Omental fat pad (tissue), 4 donors: Measurements from ENCODE around the gene NUP37. TPM values are rescaled to one million over a fixed set of nuclear protein-coding genes. Genes with fewer than 3 reads are reported as not detected.
"Not testable (repeated sequence)": the region's sequence is repeated elsewhere in the genome, so short reads cannot be mapped to it uniquely, and the experiment has no call there.

Source experiments
- ATAC-seq: fragments of 150-250 bp; one replicate; pipeline ENCODE4 v1.9.1; 2016; ENCODE audit warnings: mild to moderate bottlenecking, moderate library complexity; ENCODE audit not compliant: low FRiP score
- DNase-seq: peaks from one replicate; pipeline ENCODE4 v3.0.0-alpha.2; 2019; ENCODE audit warnings: low spot score
- total RNA-seq, 4 donors: library from RNA; depleted of rRNA; stranded (reverse); fragments of >200 nt; gene quantifications; one replicate each; pipeline ENCODE4 v1.1.0, GENCODE V29; 2016
- TF ChIP-seq, protein P1 (sequence below), 3 donors: fragments of 450-650 bp; IDR thresholded peaks; one replicate each; pipeline ENCODE4 v1.5.1; 2016 to 2017; ENCODE audit warnings: antibody characterized with exemption in 3 of 3, mild to moderate bottlenecking in 3 of 3, moderate library complexity in 2 of 3

The NUP37 gene
- total RNA-seq, 4 donors from 2014 or later: 14.9 to 22.9 (median 19.0) TPM

DNA sequence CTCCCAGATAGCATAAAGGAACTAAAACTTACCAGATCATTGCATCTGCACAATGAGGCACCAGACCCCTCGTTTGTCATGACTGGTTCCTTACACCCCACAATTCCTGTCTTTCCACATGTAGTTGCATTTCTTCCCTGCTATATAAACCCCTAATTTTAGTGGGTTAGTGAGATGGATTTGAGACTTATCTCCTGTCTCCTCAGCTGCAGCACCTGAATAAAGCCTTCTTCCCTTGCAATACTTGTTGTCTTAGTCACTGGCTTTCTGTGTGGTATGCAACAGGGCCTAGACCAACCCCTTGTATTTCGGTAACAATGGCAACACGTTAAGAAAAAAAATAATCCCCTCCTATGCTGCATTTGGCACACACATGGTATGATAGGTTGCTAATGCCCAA, 13.0 kb downstream of the NUP37 start:
- DNase-seq (no peak), ATAC-seq (no peak)
- TF ChIP-seq, protein P1, sequence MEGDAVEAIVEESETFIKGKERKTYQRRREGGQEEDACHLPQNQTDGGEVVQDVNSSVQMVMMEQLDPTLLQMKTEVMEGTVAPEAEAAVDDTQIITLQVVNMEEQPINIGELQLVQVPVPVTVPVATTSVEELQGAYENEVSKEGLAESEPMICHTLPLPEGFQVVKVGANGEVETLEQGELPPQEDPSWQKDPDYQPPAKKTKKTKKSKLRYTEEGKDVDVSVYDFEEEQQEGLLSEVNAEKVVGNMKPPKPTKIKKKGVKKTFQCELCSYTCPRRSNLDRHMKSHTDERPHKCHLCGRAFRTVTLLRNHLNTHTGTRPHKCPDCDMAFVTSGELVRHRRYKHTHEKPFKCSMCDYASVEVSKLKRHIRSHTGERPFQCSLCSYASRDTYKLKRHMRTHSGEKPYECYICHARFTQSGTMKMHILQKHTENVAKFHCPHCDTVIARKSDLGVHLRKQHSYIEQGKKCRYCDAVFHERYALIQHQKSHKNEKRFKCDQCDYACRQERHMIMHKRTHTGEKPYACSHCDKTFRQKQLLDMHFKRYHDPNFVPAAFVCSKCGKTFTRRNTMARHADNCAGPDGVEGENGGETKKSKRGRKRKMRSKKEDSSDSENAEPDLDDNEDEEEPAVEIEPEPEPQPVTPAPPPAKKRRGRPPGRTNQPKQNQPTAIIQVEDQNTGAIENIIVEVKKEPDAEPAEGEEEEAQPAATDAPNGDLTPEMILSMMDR (IDR thresholded peaks at IDR 0.05): no peak

DNA sequence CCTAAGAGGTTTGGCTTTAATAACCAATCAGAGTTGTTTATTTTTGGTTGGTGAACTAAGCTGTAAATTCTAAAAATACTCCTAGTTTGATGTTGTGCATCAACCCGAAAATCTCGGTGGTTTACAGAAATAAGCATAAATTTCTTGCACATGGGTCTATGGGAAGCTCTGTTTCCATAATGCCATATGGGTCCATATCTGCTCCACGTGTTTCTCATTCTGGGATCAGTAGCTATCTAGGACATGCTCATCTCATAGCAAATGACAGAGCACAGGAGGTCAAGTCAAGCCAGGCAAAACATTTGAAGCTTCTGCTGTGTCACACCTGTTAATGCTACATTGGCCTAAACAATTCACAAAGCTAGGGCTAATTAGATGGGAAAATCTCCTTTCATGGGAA, 23.1 kb downstream of the NUP37 start:
- TF ChIP-seq, protein P1 (IDR thresholded peaks at IDR 0.05): no peak
- no peak for ATAC-seq
- DNase-seq: no peak

DNA sequence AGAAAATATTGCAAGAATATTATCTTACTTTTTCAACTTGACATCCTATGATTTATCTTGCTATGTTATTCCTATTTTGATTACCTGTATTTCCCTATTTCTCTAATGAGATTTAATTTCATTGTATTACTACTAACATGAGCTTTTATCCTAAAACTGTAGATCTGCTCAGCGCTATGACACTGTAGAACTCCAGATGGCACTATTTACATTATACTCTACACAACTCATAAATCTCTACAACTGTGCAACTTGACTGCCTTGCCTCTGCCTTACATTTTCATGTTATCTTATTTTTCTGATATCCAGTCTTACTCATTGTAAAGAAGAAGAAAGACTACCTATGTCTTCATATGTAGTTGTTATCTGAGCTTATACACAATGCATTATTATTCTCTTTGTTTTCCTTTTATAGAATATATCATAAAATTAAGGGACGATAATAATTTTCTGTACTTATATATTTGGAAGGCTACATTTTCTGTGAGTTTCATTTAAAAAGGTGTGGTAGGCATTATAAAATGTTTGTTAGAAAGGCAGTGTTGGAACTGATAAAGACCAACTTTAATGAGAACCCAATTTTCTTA, 24.1 kb downstream of the NUP37 start:
- TF ChIP-seq, protein P1 (IDR thresholded peaks at IDR 0.05): no peak
- ATAC-seq (no peak), DNase-seq (no peak)

DNA sequence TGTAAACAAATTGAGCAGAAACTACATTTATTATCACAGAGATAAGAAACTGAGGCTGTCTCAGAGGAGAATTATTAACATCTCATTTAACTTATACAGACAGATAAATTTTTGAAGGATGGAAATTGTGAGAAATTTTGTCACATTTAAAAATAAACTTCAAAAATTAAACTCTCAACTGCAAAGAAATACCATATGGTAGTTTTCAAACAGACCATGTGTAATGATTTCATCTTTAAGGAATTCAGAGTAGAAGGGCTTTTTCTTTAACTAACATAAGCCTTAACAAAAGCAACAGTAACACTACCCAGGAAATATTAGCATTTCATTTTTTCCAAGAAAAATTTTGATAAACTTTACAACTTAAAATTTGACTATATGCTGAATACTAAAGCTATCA, 26.6 kb downstream of the NUP37 start:
- DNase-seq (no peak), ATAC-seq (no peak)
- TF ChIP-seq, protein P1 (IDR thresholded peaks at IDR 0.05): no peak

DNA sequence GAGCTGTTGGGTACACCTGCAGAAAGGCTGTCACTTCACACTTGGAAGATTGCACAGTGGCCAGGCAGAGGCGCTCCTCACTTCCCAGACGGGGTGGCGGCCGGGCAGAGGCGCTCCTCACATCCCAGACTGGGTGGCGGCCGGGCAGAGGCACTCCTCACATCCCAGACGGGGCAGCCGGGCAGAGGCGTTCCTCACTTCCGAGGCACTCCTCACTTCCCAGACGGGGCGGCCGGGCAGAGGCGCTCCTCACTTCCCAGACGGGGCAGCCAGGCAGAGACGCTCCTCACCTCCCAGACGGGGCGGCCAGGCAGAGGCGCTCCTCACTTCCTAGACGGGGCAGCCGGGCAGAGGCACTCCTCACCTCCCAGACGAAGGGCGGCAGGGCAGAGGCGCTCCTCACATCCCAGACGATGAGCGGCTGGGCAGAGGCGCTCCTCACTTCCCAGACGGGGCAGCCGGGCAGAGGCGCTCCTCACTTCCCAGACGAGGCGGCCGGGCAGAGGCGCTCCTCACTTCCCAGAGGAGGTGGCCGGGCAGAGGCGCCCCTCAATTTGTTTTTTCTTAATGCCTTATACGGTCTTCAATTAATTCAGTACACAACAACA, 30.6 kb downstream of the NUP37 start:
- not testable (repeated sequence) for ATAC-seq, DNase-seq

DNA sequence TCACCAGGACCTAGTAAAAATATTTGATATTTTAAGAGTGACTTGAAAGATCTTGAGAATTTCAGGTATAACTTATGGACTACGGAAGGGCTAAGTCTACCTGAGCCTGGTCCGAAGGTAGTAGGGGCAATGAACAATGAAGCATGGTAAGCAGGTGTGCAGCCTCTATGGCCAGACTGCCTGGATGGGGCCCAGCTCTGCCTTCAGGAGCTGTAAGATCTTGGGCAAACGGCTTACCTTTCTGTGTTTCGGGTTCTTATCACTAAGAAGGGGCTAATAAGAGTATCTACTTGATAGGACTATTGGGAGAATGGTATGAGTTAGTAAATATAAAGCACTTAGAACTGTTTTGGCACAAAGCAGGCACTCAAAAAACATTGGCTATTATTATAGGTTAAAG, 39.1 kb downstream of the NUP37 start:
- TF ChIP-seq, protein P1 (IDR thresholded peaks at IDR 0.05): no peak
- ATAC-seq (no peak), DNase-seq (no peak)

DNA sequence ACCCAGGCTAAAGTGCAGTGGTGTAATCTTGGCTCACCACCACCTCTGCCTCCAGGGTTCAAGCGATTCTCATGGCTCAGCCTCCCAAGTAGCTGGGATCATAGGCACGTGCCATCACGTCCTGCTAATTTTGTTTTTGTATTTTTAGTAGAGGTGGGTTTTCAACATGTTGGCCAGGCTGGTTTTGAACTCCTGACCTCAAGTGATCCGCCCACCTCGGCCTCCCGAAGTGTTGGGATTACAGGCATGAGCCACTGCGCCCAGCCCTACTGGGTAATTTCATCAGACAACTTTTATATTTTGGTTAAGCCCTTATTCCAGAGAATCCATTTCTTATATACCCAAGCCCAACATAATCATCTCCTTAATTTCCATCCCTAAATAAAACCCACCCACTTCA, 47.8 kb downstream of the NUP37 start:
- not testable (repeated sequence) for ATAC-seq, DNase-seq

DNA sequence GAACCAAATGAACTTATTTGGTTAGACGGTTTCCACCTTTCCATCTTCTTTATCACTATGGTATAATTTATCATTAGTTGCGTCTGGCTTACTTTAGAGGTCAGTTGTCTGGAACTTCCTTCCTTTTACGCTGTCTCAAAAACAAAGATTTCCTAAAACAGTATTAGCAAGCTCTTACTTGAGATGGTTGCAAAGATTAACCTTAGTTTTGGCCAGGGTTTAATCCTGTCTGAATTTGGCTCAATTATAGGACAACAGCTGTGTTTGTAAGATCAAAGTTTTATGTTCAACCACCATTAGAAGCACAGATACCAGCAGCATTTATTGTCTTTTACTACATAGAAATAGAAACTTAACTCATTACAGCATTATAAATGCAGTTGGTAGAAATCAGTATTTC, 50.2 kb downstream of the NUP37 start:
- ATAC-seq (no peak), DNase-seq (no peak)
- TF ChIP-seq, protein P1 (IDR thresholded peaks at IDR 0.05): no peak
